Measurements from ENCODE around the gene SMPDL3A.

DNA sequence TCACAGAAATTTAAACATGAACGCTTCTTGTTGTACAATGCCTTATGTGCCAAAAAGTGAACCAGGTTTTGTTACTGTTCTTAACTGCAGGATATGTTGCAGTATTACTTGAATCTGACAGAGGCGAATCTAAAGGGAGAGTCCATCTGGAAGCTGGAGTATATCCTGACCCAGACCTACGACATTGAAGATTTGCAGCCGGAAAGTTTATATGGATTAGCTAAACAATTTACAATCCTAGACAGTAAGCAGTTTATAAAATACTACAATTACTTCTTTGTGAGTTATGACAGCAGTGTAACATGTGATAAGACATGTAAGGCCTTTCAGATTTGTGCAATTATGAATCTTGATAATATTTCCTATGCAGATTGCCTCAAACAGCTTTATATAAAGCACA lies 19.9 kb downstream of the SMPDL3A start:
- TF ChIP-seq SUZ12 (IDR thresholded peaks at IDR 0.05) (no peak), TARDBP (IDR thresholded peaks at IDR 0.05) (no peak), FOXA1 (IDR thresholded peaks at IDR 0.05) (no peak), FOXM1 (IDR thresholded peaks at IDR 0.05; ENCODE audit: borderline replicate concordance) (no peak), SP1 (IDR thresholded peaks at IDR 0.05) (no peak), ARNT (IDR thresholded peaks at IDR 0.05) (no peak), NFRKB (IDR thresholded peaks at IDR 0.05) (no peak), BHLHE40 (IDR thresholded peaks at IDR 0.05; ENCODE audit: borderline replicate concordance) (no peak), L3MBTL2 (conservative IDR thresholded peaks at IDR 0.05) (no peak), ZNF384 (IDR thresholded peaks at IDR 0.05) (no peak)
- TF ChIP-seq, protein P1, sequence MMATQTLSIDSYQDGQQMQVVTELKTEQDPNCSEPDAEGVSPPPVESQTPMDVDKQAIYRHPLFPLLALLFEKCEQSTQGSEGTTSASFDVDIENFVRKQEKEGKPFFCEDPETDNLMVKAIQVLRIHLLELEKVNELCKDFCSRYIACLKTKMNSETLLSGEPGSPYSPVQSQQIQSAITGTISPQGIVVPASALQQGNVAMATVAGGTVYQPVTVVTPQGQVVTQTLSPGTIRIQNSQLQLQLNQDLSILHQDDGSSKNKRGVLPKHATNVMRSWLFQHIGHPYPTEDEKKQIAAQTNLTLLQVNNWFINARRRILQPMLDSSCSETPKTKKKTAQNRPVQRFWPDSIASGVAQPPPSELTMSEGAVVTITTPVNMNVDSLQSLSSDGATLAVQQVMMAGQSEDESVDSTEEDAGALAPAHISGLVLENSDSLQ (IDR thresholded peaks at IDR 0.05), result no peak

All from HEK293T (cell line).